Measurements from ENCODE around the gene TERF2IP. TPM values are rescaled to one million over a fixed set of nuclear protein-coding genes. Genes with fewer than 3 reads are reported as not detected.

Gene TERF2IP
- total RNA-seq, 1 experiment from 2014 or later, result 27.1 TPM

GRCh38 chr16:75687361-75687760 lies 39.8 kb downstream of the TERF2IP start:
- TF ChIP-seq, protein P1, sequence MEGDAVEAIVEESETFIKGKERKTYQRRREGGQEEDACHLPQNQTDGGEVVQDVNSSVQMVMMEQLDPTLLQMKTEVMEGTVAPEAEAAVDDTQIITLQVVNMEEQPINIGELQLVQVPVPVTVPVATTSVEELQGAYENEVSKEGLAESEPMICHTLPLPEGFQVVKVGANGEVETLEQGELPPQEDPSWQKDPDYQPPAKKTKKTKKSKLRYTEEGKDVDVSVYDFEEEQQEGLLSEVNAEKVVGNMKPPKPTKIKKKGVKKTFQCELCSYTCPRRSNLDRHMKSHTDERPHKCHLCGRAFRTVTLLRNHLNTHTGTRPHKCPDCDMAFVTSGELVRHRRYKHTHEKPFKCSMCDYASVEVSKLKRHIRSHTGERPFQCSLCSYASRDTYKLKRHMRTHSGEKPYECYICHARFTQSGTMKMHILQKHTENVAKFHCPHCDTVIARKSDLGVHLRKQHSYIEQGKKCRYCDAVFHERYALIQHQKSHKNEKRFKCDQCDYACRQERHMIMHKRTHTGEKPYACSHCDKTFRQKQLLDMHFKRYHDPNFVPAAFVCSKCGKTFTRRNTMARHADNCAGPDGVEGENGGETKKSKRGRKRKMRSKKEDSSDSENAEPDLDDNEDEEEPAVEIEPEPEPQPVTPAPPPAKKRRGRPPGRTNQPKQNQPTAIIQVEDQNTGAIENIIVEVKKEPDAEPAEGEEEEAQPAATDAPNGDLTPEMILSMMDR (IDR thresholded peaks at IDR 0.05; ENCODE audit: insufficient read depth in 1 of 2, low read depth in 1 of 2, low read length in 1 of 2, severe bottlenecking in 1 of 2, unreplicated experiment in 1 of 2), result no peak
- Histone ChIP-seq H3K9me3 (0 out of 2 replicates have a peak, but pooled peaks cover 14% of the 10 kb centered on the region), H3K4me3 (ENCODE audit: low read depth, low read length) (no peak overlapping the region), H3K4me1 (no peaks in the 10 kb centered on the region), H3K27me3 (replicated peaks; ENCODE audit: control insufficient read depth, insufficient read depth, low read length) (no peaks in the 10 kb centered on the region), H3K36me3 (ENCODE audit: control insufficient read depth, insufficient read depth, low read length) (no peaks in the 10 kb centered on the region)
- intact Hi-C loops (cut with micrococcal nuclease; ENCODE audit: unreplicated experiment), result no loop called here
- POLR2A ChIA-PET, result no interaction called here
- no TSS peak for BruUV-seq (replicated peaks)
- Mint-ChIP-seq H3K36me3 (ENCODE audit: insufficient read depth, unreplicated experiment) (peaks cover 4% of the 10 kb centered on the region), H3K9me3 (ENCODE audit: unreplicated experiment) (peaks cover 27% of the 10 kb centered on the region), H3K27ac (ENCODE audit: unreplicated experiment) (no peak overlapping the region), H3K4me1 (ENCODE audit: low read depth, unreplicated experiment) (no peaks in the 10 kb centered on the region), H3K4me3 (ENCODE audit: unreplicated experiment) (no peak overlapping the region), H3K27me3 (ENCODE audit: insufficient read depth, unreplicated experiment) (no peaks in the 10 kb centered on the region)
- CTCF ChIA-PET, result no interaction called here
- DNase-seq, result no peak

- Mint-ChIP-seq H3K4me1 (ENCODE audit: low read depth, unreplicated experiment) (no peaks in the 10 kb centered on the region), H3K27ac (ENCODE audit: unreplicated experiment) (no peak overlapping the region), H3K4me3 (ENCODE audit: unreplicated experiment) (no peak overlapping the region), H3K36me3 (ENCODE audit: insufficient read depth, unreplicated experiment) (no peaks in the 10 kb centered on the region), H3K9me3 (ENCODE audit: unreplicated experiment) (no peaks in the 10 kb centered on the region), H3K27me3 (ENCODE audit: insufficient read depth, unreplicated experiment) (no peaks in the 10 kb centered on the region)
- intact Hi-C loops (cut with micrococcal nuclease; ENCODE audit: unreplicated experiment), result loop anchor here (2.0 kb wide), 1 partner anchor 69 kb away; no protein-coding TSS in a partner anchor
- ChIA-PET CTCF (no interaction called here), POLR2A (no interaction called here)
- no peak overlapping the region for H3K4me3 ChIP-seq (ENCODE audit: low read depth, low read length)
- no TSS peak for BruUV-seq (replicated peaks)
- H3K27me3 ChIP-seq (replicated peaks; ENCODE audit: control insufficient read depth, insufficient read depth, low read length), result no peaks in the 10 kb centered on the region
- H3K4me1 ChIP-seq, result no peaks in the 10 kb centered on the region
- no peaks in the 10 kb centered on the region; the same call in 1 of the 2 replicates for H3K9me3 ChIP-seq
- H3K36me3 ChIP-seq (ENCODE audit: control insufficient read depth, insufficient read depth, low read length), result no peaks in the 10 kb centered on the region
- TF ChIP-seq, protein P1 (IDR thresholded peaks at IDR 0.05; ENCODE audit: insufficient read depth in 1 of 2, low read depth in 1 of 2, low read length in 1 of 2, severe bottlenecking in 1 of 2, unreplicated experiment in 1 of 2), result peak; percentile 15 to 35
- DNase-seq, result peak in 1 of 2 experiments; percentile 19
Measured at GRCh38 chr16:75695708-75696107, 48.1 kb downstream of the TERF2IP start.

- intact Hi-C loops (cut with micrococcal nuclease; ENCODE audit: unreplicated experiment), result no loop called here
- Mint-ChIP-seq H3K4me1 (ENCODE audit: low read depth, unreplicated experiment) (no peaks in the 10 kb centered on the region), H3K9me3 (ENCODE audit: unreplicated experiment) (no peaks in the 10 kb centered on the region), H3K27ac (ENCODE audit: unreplicated experiment) (no peak overlapping the region), H3K27me3 (ENCODE audit: insufficient read depth, unreplicated experiment) (no peaks in the 10 kb centered on the region), H3K36me3 (ENCODE audit: insufficient read depth, unreplicated experiment) (no peaks in the 10 kb centered on the region), H3K4me3 (ENCODE audit: unreplicated experiment) (no peak overlapping the region)
- Histone ChIP-seq H3K4me1 (no peaks in the 10 kb centered on the region), H3K36me3 (ENCODE audit: control insufficient read depth, insufficient read depth, low read length) (no peaks in the 10 kb centered on the region), H3K4me3 (ENCODE audit: low read depth, low read length) (no peak overlapping the region), H3K9me3 (no peaks in the 10 kb centered on the region; the same call in 1 of the 2 replicates), H3K27me3 (replicated peaks; ENCODE audit: control insufficient read depth, insufficient read depth, low read length) (no peaks in the 10 kb centered on the region)
- ChIA-PET CTCF (no interaction called here), POLR2A (interaction anchor here (1.0 kb wide), 1 partner anchor 50 kb away, joined by 3 read pairs; the partner anchor contains the start of genes KARS1 and TERF2IP)
- TF ChIP-seq, protein P1 (IDR thresholded peaks at IDR 0.05; ENCODE audit: insufficient read depth in 1 of 2, low read depth in 1 of 2, low read length in 1 of 2, severe bottlenecking in 1 of 2, unreplicated experiment in 1 of 2), result no peak
- DNase-seq, result no peak
- BruUV-seq (replicated peaks), result no TSS peak
Measured at GRCh38 chr16:75697571-75697970, 50.0 kb downstream of the TERF2IP start.
